Heart left ventricle (tissue), 16 donors: ENCODE data around the gene PTPRCAP. TPM values are rescaled to one million over a fixed set of nuclear protein-coding genes. Genes with fewer than 3 reads are reported as not detected.

Source experiments
- ATAC-seq, 4 donors: fragments of 200-7000 bp; cut with Tn5 transposase; one replicate each; pipeline ENCODE4 v1.9.1; 2020 to 2022; ENCODE audit warnings: moderate library complexity in 4 of 4, mild to moderate bottlenecking in 3 of 4, moderate number of reproducible peaks in 1 of 4
- DNase-seq, 5 donors: peaks; one replicate each; pipeline ENCODE4 v3.0.0-alpha.2; 2020
- H3K27ac ChIP-seq, 12 donors: fragments of 200-600 bp; sonication (generic) in 4 of 12; one replicate each; pipeline versions ENCODE4 v1.5.0 to v1.8.0; 2016 to 2022; ENCODE audit warnings: mild to moderate bottlenecking in 2 of 12
- H3K27me3 ChIP-seq, 9 donors: fragments of 200-600 bp; sonication (generic) in 2 of 9; one replicate each; pipeline versions ENCODE4 v1.5.1 to v1.8.0; 2016 to 2022; ENCODE audit warnings: mild to moderate bottlenecking in 3 of 9
- H3K36me3 ChIP-seq, 9 donors: fragments of 200-600 bp; sonication (generic) in 2 of 9; one replicate each; pipeline versions ENCODE4 v1.5.0 to v1.8.0; 2018 to 2022; ENCODE audit warnings: mild to moderate bottlenecking in 2 of 9
- H3K4me1 ChIP-seq, 12 donors: fragments of 200-600 bp; sonication (generic) in 4 of 12; one replicate each; pipeline versions ENCODE4 v1.5.0 to v1.8.0; 2016 to 2022; ENCODE audit warnings: mild to moderate bottlenecking in 3 of 12
- H3K4me3 ChIP-seq, 12 donors: fragments of 200-600 bp; sonication (generic) in 4 of 12; one replicate each; pipeline versions ENCODE4 v1.5.0 to v1.8.0; 2017 to 2022; ENCODE audit warnings: mild to moderate bottlenecking in 9 of 12, moderate library complexity in 4 of 12
- H3K9me3 ChIP-seq, 12 donors: fragments of 200-600 bp; sonication (generic) in 4 of 12; one replicate each; pipeline versions ENCODE4 v1.5.0 to v1.8.0; 2016 to 2022; ENCODE audit warnings: mild to moderate bottlenecking in 1 of 12
- POLR2A ChIP-seq, 2 donors: fragments of 450-650 bp; IDR thresholded peaks; one replicate each; pipeline ENCODE4 v1.6.1; 2017; ENCODE audit warnings: antibody characterized with exemption in 2 of 2, mild to moderate bottlenecking in 2 of 2, moderate library complexity in 2 of 2
- WGBS, 4 donors: extraction: QIAGEN DNeasy Blood & Tissue Kit in 2 of 4; methylation state at CpG; one replicate each; pipeline versions ENCODE4 v1.1.5 to v1.1.7; 2013 to 2018; 5-methylcytosine and 5-hydroxymethylcytosine counted together
- intact Hi-C, 10 donors: fragments of 100-400 bp; cut with DNase I; formaldehyde crosslinking; loops; one replicate each; pipeline versions ENCODE4 v1.11.1 to v1.14.2; 2022
- polyA plus RNA-seq, 2 donors: library from polyadenylated mRNA; stranded (reverse); fragments of 200-250 nt; gene quantifications; one replicate each; pipeline ENCODE4 v1.2.3, GENCODE V29; 2013
- total RNA-seq, 9 donors: library from RNA; depleted of rRNA in 2 of 9; stranded (reverse); fragments of >200 nt in 2 of 9; fragmentation: NEBNext Ultra II Directional in 3 of 9; extraction: Animal tissue kit (Norgen Biotek cat#: 25700) in 3 of 9; gene quantifications; one replicate each; pipeline versions ENCODE4 v1.1.0 to v1.2.4, GENCODE V29; 2016 to 2023
- TF ChIP-seq, protein P1 (sequence below), 12 donors: fragments of 200-600 bp; sonication (generic) in 4 of 12; IDR thresholded peaks; one replicate each; pipeline versions ENCODE4 v1.5.0 to v1.8.0; 2018 to 2022; ENCODE audit warnings: antibody characterized with exemption in 12 of 12, mild to moderate bottlenecking in 5 of 12
- donor health status: ischemic (EF 13 %, LVEDD 7.1; RV severe dilation, severe dysfunction).
- donor health status: healthy with polysubstance abuse.
- donor health status: DM: no; HTN: yes; CAD: no.
- donor health status: DM: no; HTN: no; CAD: no.
- donor health status: ischemic (EF 25% LVEDD 6.9; RV normal size, moderate dysfunction).
- donor health status: ischemic (EF 25% LVEDD 5.7; RV mildly dilated, moderate dysfunction).
- donor health status: healthy.
- donor health status: DM: yes; HTN: yes; CAD: no.
- donor health status: ischemic (EF 35%, LVEDD 5.7; RV mildly dilated, moderate dysfunction).
- donor health status: nonischemic (EF 11% LVEDD 7.7; RV severe dilation, severe dysfunction).
- donor health status: DM: yes; HTN: yes; CAD: no.
- donor health status: PGD.
- donor health status: ischemic (EF 29% LVEDD 5.4; RV normal size, mild dysfunction).
- donor health status: nonischemic (EF 23%, LVEDD 6.1; RV moderate dilation, normal function).

The PTPRCAP gene
- total and polyA plus RNA-seq, 11 donors, result 0.50 to 11.0 (median 1.3) TPM

GRCh38 chr11:67390947-67391303, 46.6 kb downstream of the PTPRCAP start:
- TF ChIP-seq, protein P1, sequence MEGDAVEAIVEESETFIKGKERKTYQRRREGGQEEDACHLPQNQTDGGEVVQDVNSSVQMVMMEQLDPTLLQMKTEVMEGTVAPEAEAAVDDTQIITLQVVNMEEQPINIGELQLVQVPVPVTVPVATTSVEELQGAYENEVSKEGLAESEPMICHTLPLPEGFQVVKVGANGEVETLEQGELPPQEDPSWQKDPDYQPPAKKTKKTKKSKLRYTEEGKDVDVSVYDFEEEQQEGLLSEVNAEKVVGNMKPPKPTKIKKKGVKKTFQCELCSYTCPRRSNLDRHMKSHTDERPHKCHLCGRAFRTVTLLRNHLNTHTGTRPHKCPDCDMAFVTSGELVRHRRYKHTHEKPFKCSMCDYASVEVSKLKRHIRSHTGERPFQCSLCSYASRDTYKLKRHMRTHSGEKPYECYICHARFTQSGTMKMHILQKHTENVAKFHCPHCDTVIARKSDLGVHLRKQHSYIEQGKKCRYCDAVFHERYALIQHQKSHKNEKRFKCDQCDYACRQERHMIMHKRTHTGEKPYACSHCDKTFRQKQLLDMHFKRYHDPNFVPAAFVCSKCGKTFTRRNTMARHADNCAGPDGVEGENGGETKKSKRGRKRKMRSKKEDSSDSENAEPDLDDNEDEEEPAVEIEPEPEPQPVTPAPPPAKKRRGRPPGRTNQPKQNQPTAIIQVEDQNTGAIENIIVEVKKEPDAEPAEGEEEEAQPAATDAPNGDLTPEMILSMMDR (IDR thresholded peaks at IDR 0.05), result no peak
- TF ChIP-seq POLR2A (IDR thresholded peaks at IDR 0.05), result no peak
- Histone ChIP-seq H3K4me3 (peak overlapping the region; percentile 51 to 93 (median 78)), H3K27me3 (no peaks in the 10 kb centered on the region), H3K36me3 (peaks cover 0 to 17% (median 3%) of the 10 kb centered on the region in 9 donors), H3K27ac (peak overlapping the region; percentile 45 to 93 (median 81)), H3K9me3 (no peaks in the 10 kb centered on the region), H3K4me1 (peaks cover 0 to 33% (median 15%) of the 10 kb centered on the region in 12 donors)
- ATAC-seq (no peak), DNase-seq (no peak)
- intact Hi-C loops, result loop anchor here in 6 of 10 donors (2.0 to 5.0 kb wide), 3 partner anchors 91 to 116 kb away; partner anchors contain the start of genes CDK2AP2 (in 3 of the 6), PITPNM1 (in 3 of the 6) and AIP (in 1 of the 6)
- WGBS, 4 donors, result 9 to 14% (median 12%) methylated on average over 15 of the region's 15 CpGs

DNA sequence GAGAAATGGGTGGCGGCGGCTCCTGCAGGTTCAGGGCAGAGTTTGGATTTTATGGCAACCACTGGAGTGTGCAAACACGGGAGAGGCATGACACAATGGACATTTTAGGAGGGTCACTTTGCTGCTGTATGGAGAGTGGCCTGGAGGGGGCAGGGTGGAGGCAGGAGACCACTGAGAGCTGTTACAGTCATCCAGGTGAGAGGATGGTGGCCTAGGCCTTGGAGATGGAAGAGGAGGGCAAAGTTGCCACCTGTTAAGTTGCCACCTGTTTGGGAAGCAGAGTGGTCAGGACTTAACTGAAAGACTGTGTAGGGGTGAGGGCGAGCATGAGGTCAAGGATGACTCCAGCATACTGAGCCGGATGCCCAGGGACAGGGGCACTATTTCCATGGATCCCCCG, 48.0 kb downstream of the PTPRCAP start:
- H3K4me1 ChIP-seq, result peaks cover 0 to 33% (median 19%) of the 10 kb centered on the region in 12 donors
- DNase-seq (peak in 1 of 5 donors; percentile 56), ATAC-seq (peak in 1 of 4 donors; percentile 19)
- H3K27ac ChIP-seq, result no peak overlapping the region
- H3K9me3 ChIP-seq, result no peaks in the 10 kb centered on the region
- peaks cover 0 to 9% (median 0%) of the 10 kb centered on the region in 9 donors for H3K36me3 ChIP-seq
- TF ChIP-seq, protein P1 (IDR thresholded peaks at IDR 0.05), result peak; percentile 39 to 67 (median 52)
- no peak for TF ChIP-seq POLR2A (IDR thresholded peaks at IDR 0.05)
- intact Hi-C loops, result loop anchor here in 2 of 10 donors (5.0 kb wide), 2 partner anchors 118 to 122 kb away; partner anchors contain the start of genes CDK2AP2 (in 1 of the 2), GRK2 (in 1 of the 2) and PITPNM1 (in 1 of the 2)
- no peak overlapping the region for H3K4me3 ChIP-seq
- 64 to 71% (median 66%) methylated on average over 6 of the region's 6 CpGs for WGBS, 4 donors
- no peaks in the 10 kb centered on the region for H3K27me3 ChIP-seq

- Histone ChIP-seq H3K36me3 (no peaks in the 10 kb centered on the region), H3K4me3 (no peak overlapping the region), H3K27ac (no peak overlapping the region), H3K9me3 (no peaks in the 10 kb centered on the region), H3K4me1 (peaks cover 0 to 30% (median 16%) of the 10 kb centered on the region in 12 donors), H3K27me3 (no peaks in the 10 kb centered on the region)
- intact Hi-C loops, result loop anchor here in 2 of 10 donors (5.0 kb wide), 2 partner anchors 120 kb away; partner anchors contain the start of genes CDK2AP2 (in 1 of the 2), GRK2 (in 1 of the 2) and PITPNM1 (in 1 of the 2)
- DNase-seq (no peak), ATAC-seq (no peak)
- no peak for TF ChIP-seq POLR2A (IDR thresholded peaks at IDR 0.05)
- TF ChIP-seq, protein P1 (IDR thresholded peaks at IDR 0.05), result no peak
- WGBS, 4 donors, result 62 to 70% (median 67%) methylated on average over 6 of the region's 6 CpGs
These were observed 50.0 kb downstream of the PTPRCAP start for GRCh38 chr11:67387518-67387917.

DNA sequence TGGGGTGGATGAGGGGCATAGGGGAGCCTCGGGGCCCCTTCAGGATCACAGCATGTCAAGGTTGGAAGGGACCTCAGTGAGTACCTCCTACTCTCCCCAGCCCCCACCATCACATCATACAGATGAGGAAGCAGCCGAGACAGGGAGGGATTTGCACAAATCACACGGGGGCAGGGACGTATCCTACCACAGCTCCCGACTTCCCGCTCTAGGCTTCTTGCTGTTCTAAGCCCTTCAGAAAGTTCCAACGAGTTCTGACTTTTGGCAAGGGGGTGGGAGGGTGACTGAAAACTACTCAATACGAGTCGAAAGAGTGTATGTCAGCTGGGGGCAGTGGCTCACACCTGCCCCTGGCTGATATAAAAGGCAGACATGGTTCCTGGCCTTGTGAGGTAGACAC, 50.4 kb downstream of the PTPRCAP start:
- 19 to 28% (median 26%) methylated on average over 8 to 9 of the region's 9 CpGs for WGBS, 4 donors
- ATAC-seq (no peak), DNase-seq (no peak)
- Histone ChIP-seq H3K27ac (no peak overlapping the region), H3K27me3 (no peaks in the 10 kb centered on the region), H3K9me3 (no peaks in the 10 kb centered on the region), H3K36me3 (no peaks in the 10 kb centered on the region), H3K4me1 (peaks cover 0 to 29% (median 13%) of the 10 kb centered on the region in 12 donors), H3K4me3 (no peak overlapping the region)
- intact Hi-C loops, result loop anchor here in 2 of 10 donors (5.0 kb wide), 2 partner anchors 120 kb away; partner anchors contain the start of genes CDK2AP2 (in 1 of the 2), GRK2 (in 1 of the 2) and PITPNM1 (in 1 of the 2)
- TF ChIP-seq POLR2A (IDR thresholded peaks at IDR 0.05), result no peak
- TF ChIP-seq, protein P1 (IDR thresholded peaks at IDR 0.05), result no peak

Other genes with a start within 250 kb of the PTPRCAP start
- 100 to 1,000 TPM in 1 of 9 donors, 10 to 100 TPM in 8; 40.1 to 107 (median 49.6) TPM for gene GRK2, start 171.2 kb downstream of the PTPRCAP start, total RNA-seq
- 10 to 100 TPM; 55.6 to 63.8 TPM for gene GRK2, start 171.2 kb downstream of the PTPRCAP start, polyA plus RNA-seq
- gene ANKRD13D, start 148.4 kb downstream of the PTPRCAP start, total RNA-seq, result 10 to 100 TPM in 6 of 9 donors, 1 to 10 TPM in 3; 7.6 to 43.6 (median 12.8) TPM
- gene ANKRD13D, start 148.4 kb downstream of the PTPRCAP start, polyA plus RNA-seq, result 10 to 100 TPM; 12.3 to 17.6 TPM
- gene SSH3, start 134.2 kb downstream of the PTPRCAP start, total RNA-seq, result 10 to 100 TPM; 10.8 to 23.9 (median 16.8) TPM
- gene SSH3, start 134.2 kb downstream of the PTPRCAP start, polyA plus RNA-seq, result 1 to 10 TPM; 8.1 to 9.4 TPM
- 100 to 1,000 TPM in 1 of 9 donors, 10 to 100 TPM in 8; 36.0 to 131 (median 57.1) TPM for gene POLD4, start 84.1 kb downstream of the PTPRCAP start, total RNA-seq
- 100 to 1,000 TPM in 1 of 2 donors, 10 to 100 TPM in 1; 83.0 to 164 TPM for gene POLD4, start 84.1 kb downstream of the PTPRCAP start, polyA plus RNA-seq
- gene CLCF1, start 64.1 kb downstream of the PTPRCAP start, total RNA-seq, result 1 to 10 TPM in 5 of 9 donors, under 1 TPM in 4; 0.25 to 6.1 (median 1.7) TPM
- 10 to 100 TPM in 1 of 2 donors, under 1 TPM in 1; 0.99 to 17.1 TPM for gene CLCF1, start 64.1 kb downstream of the PTPRCAP start, polyA plus RNA-seq
- gene RAD9A, start 45.7 kb downstream of the PTPRCAP start, total RNA-seq, result 1 to 10 TPM; 3.5 to 9.1 (median 5.8) TPM
- gene RAD9A, start 45.7 kb downstream of the PTPRCAP start, polyA plus RNA-seq, result 1 to 10 TPM; 7.6 to 8.0 TPM
- gene PPP1CA, start 35.8 kb downstream of the PTPRCAP start, total RNA-seq, result 100 to 1,000 TPM in 7 of 9 donors, 10 to 100 TPM in 2; 90.3 to 151 (median 105) TPM
- gene PPP1CA, start 35.8 kb downstream of the PTPRCAP start, polyA plus RNA-seq, result 100 to 1,000 TPM in 1 of 2 donors, 10 to 100 TPM in 1; 94.4 to 207 TPM
- 10 to 100 TPM in 1 of 9 donors, 1 to 10 TPM in 4, under 1 TPM in 4; 0.14 to 14.2 (median 1.6) TPM for gene TBC1D10C, start 33.6 kb downstream of the PTPRCAP start, total RNA-seq
- gene TBC1D10C, start 33.6 kb downstream of the PTPRCAP start, polyA plus RNA-seq, result under 1 TPM; 0.61 to 0.88 TPM
- 10 to 100 TPM in 5 of 9 donors, 1 to 10 TPM in 4; 3.5 to 33.6 (median 11.8) TPM for gene CARNS1, start 22.0 kb downstream of the PTPRCAP start, total RNA-seq
- 1 to 10 TPM in 1 of 2 donors, under 1 TPM in 1; 0.89 to 6.2 TPM for gene CARNS1, start 22.0 kb downstream of the PTPRCAP start, polyA plus RNA-seq
- 10 to 100 TPM; 19.3 to 32.8 (median 25.2) TPM for gene RPS6KB2, start 9.2 kb downstream of the PTPRCAP start, total RNA-seq
- 10 to 100 TPM; 33.3 to 36.0 TPM for gene RPS6KB2, start 9.2 kb downstream of the PTPRCAP start, polyA plus RNA-seq
- 10 to 100 TPM; 14.6 to 53.3 (median 21.2) TPM for gene CORO1B, start 5.8 kb upstream of the PTPRCAP start, total RNA-seq
- gene CORO1B, start 5.8 kb upstream of the PTPRCAP start, polyA plus RNA-seq, result 10 to 100 TPM; 17.1 to 37.0 TPM
- gene GPR152, start 15.0 kb upstream of the PTPRCAP start, total RNA-seq, result not detected
- not detected for gene GPR152, start 15.0 kb upstream of the PTPRCAP start, polyA plus RNA-seq
- 1 to 10 TPM in 3 of 9 donors, under 1 TPM in 5, not detected in 1; 0.25 to 4.2 (median 0.61) TPM for gene CABP4, start 17.7 kb upstream of the PTPRCAP start, total RNA-seq
- under 1 TPM; 0.44 to 0.57 TPM for gene CABP4, start 17.7 kb upstream of the PTPRCAP start, polyA plus RNA-seq
- gene TMEM134, start 31.6 kb upstream of the PTPRCAP start, total RNA-seq, result 100 to 1,000 TPM in 2 of 9 donors, 10 to 100 TPM in 7; 67.0 to 146 (median 77.2) TPM
- 10 to 100 TPM; 83.6 to 86.8 TPM for gene TMEM134, start 31.6 kb upstream of the PTPRCAP start, polyA plus RNA-seq
- gene AIP, start 45.3 kb upstream of the PTPRCAP start, total RNA-seq, result 10 to 100 TPM; 41.7 to 69.2 (median 53.0) TPM
- 10 to 100 TPM; 73.1 to 96.4 TPM for gene AIP, start 45.3 kb upstream of the PTPRCAP start, polyA plus RNA-seq
- gene PITPNM1, start 67.7 kb upstream of the PTPRCAP start, total RNA-seq, result 10 to 100 TPM; 24.9 to 69.1 (median 34.3) TPM
- 10 to 100 TPM; 24.2 to 59.9 TPM for gene PITPNM1, start 67.7 kb upstream of the PTPRCAP start, polyA plus RNA-seq
- gene CDK2AP2, start 70.5 kb upstream of the PTPRCAP start, total RNA-seq, result 100 to 1,000 TPM in 2 of 9 donors, 10 to 100 TPM in 7; 37.0 to 123 (median 59.3) TPM
- 100 to 1,000 TPM in 1 of 2 donors, 10 to 100 TPM in 1; 82.7 to 461 TPM for gene CDK2AP2, start 70.5 kb upstream of the PTPRCAP start, polyA plus RNA-seq
- gene CABP2, start 85.8 kb upstream of the PTPRCAP start, total RNA-seq, result not detected
- not detected for gene CABP2, start 85.8 kb upstream of the PTPRCAP start, polyA plus RNA-seq
- gene GSTP1, start 146.1 kb upstream of the PTPRCAP start, total RNA-seq, result 100 to 1,000 TPM; 294 to 830 (median 341) TPM
- 100 to 1,000 TPM; 549 to 576 TPM for gene GSTP1, start 146.1 kb upstream of the PTPRCAP start, polyA plus RNA-seq
- gene NDUFV1, start 169.3 kb upstream of the PTPRCAP start, total RNA-seq, result 100 to 1,000 TPM; 340 to 897 (median 583) TPM
- gene NDUFV1, start 169.3 kb upstream of the PTPRCAP start, polyA plus RNA-seq, result 100 to 1,000 TPM; 342 to 401 TPM
- gene NUDT8, start 192.3 kb upstream of the PTPRCAP start, total RNA-seq, result 10 to 100 TPM; 35.6 to 85.1 (median 49.3) TPM
- gene NUDT8, start 192.3 kb upstream of the PTPRCAP start, polyA plus RNA-seq, result 100 to 1,000 TPM in 1 of 2 donors, 10 to 100 TPM in 1; 29.1 to 110 TPM
- under 1 TPM in 1 of 9 donors, not detected in 8; 0.30 TPM for gene TBX10, start 202.1 kb upstream of the PTPRCAP start, total RNA-seq
- under 1 TPM in 1 of 2 donors, not detected in 1; 0.11 TPM for gene TBX10, start 202.1 kb upstream of the PTPRCAP start, polyA plus RNA-seq
- not detected for gene ACY3, start 213.0 kb upstream of the PTPRCAP start, total RNA-seq
- gene ACY3, start 213.0 kb upstream of the PTPRCAP start, polyA plus RNA-seq, result not detected
- gene ALDH3B2, start 236.9 kb upstream of the PTPRCAP start, total RNA-seq, result not detected
- gene ALDH3B2, start 236.9 kb upstream of the PTPRCAP start, polyA plus RNA-seq, result not detected